Uterus (tissue), 4 donors: ENCODE data around the gene UBXN1. TPM values are rescaled to one million over a fixed set of nuclear protein-coding genes. Genes with fewer than 3 reads are reported as not detected.
"Not testable (repeated sequence)": the region's sequence is repeated elsewhere in the genome, so short reads cannot be mapped to it uniquely, and the experiment has no call there.

Experiments
- DNase-seq, 2 donors: peaks; one replicate each; pipeline ENCODE4 v3.0.0-alpha.2; 2019 to 2020
- H3K27ac ChIP-seq, 2 donors: fragments of 200-600 bp; sonication (generic); 1 replicate in 1 of 2; 2 replicates in 1 of 2; pipeline ENCODE4 v1.5.1; 2016 to 2018
- H3K27me3 ChIP-seq, 2 donors: fragments of 200-600 bp; sonication (generic); one replicate each; pipeline ENCODE4 v1.5.1; 2018 to 2019; ENCODE audit warnings: control low read depth in 1 of 2
- H3K36me3 ChIP-seq, 2 donors: fragments of 200-600 bp; sonication (generic); one replicate each; pipeline ENCODE4 v1.5.1; 2019; ENCODE audit warnings: control low read depth in 1 of 2
- H3K4me1 ChIP-seq, 2 donors: fragments of 200-600 bp; sonication (generic); one replicate each; pipeline ENCODE4 v1.5.1; 2018 to 2019; ENCODE audit warnings: control low read depth in 1 of 2
- H3K4me3 ChIP-seq, 2 donors: fragments of 200-600 bp; sonication (generic); 1 replicate in 1 of 2; 2 replicates in 1 of 2; pipeline ENCODE4 v1.5.1; 2018 to 2019; ENCODE audit warnings: mild to moderate bottlenecking in 1 of 2
- H3K9me3 ChIP-seq, 2 donors: fragments of 200-600 bp; sonication (generic); one replicate each; pipeline ENCODE4 v1.5.1; 2019; ENCODE audit warnings: control low read depth in 1 of 2
- CTCF ChIP-seq, 4 experiments: fragments of 200-600 bp in 2 of 4; fragments of 450-650 bp in 2 of 4; sonication (generic) in 2 of 4; IDR thresholded peaks; one replicate each; pipeline ENCODE4 v1.5.1; 2016 to 2019; ENCODE audit warnings: antibody characterized with exemption in 4 of 4, mild to moderate bottlenecking in 2 of 4, moderate library complexity in 1 of 4
- POLR2A ChIP-seq, 2 donors: fragments of 450-650 bp; IDR thresholded peaks; one replicate each; pipeline ENCODE4 v1.6.1; 2016; ENCODE audit warnings: antibody characterized with exemption in 2 of 2, mild to moderate bottlenecking in 1 of 2, moderate library complexity in 1 of 2
- intact Hi-C: fragments of 100-400 bp; cut with DNase I; formaldehyde crosslinking; loops from one replicate; pipeline ENCODE4 v1.15.1; 2023; ENCODE audit warnings: low total_unique reads
- total RNA-seq, 4 donors: library from RNA; depleted of rRNA in 3 of 4; stranded (reverse); fragments of >200 nt in 3 of 4; gene quantifications; one replicate each; pipeline versions ENCODE4 v1.1.0 to v1.2.4, GENCODE V29; 2014 to 2023
- donor health status: DM: yes; HTN: yes; CAD: no.

Gene UBXN1
- total RNA-seq, 4 donors from 2014 or later = 55.4 to 276 (median 102) TPM

GRCh38 chr11:62705413-62705812, 26.5 kb upstream of the UBXN1 start:
- peaks cover 7 to 21% of the 10 kb centered on the region in 2 donors for H3K4me1 ChIP-seq
- no peaks in the 10 kb centered on the region for H3K9me3 ChIP-seq
- H3K27ac ChIP-seq = peak overlapping the region; percentile 72 to 78
- H3K4me3 ChIP-seq = peak overlapping the region; percentile 47 to 71
- H3K36me3 ChIP-seq = no peaks in the 10 kb centered on the region
- no peak for DNase-seq
- intact Hi-C loops = no loop called here
- H3K27me3 ChIP-seq = no peaks in the 10 kb centered on the region
- TF ChIP-seq POLR2A (IDR thresholded peaks at IDR 0.05) (no peak), CTCF (IDR thresholded peaks at IDR 0.05) (no peak)

- H3K36me3 ChIP-seq, H3K27me3 ChIP-seq, DNase-seq, H3K9me3 ChIP-seq, H3K27ac ChIP-seq, intact Hi-C loops, H3K4me3 ChIP-seq: not testable (repeated sequence)
- H3K4me1 ChIP-seq = peaks cover 3 to 18% of the 10 kb centered on the region in 2 donors
Observed at GRCh38 chr11:62703921-62704320, 25.0 kb upstream of the UBXN1 start.

GRCh38 chr11:62702246-62702645, 23.4 kb upstream of the UBXN1 start:
- intact Hi-C loops = no loop called here
- TF ChIP-seq CTCF (IDR thresholded peaks at IDR 0.05) (no peak), POLR2A (IDR thresholded peaks at IDR 0.05) (no peak)
- peaks cover 3 to 8% of the 10 kb centered on the region in 2 donors for H3K4me1 ChIP-seq
- H3K9me3 ChIP-seq = no peaks in the 10 kb centered on the region
- H3K27ac ChIP-seq = no peak overlapping the region
- H3K4me3 ChIP-seq = no peak overlapping the region
- no peak for DNase-seq
- H3K27me3 ChIP-seq = no peaks in the 10 kb centered on the region
- no peaks in the 10 kb centered on the region for H3K36me3 ChIP-seq

- no peaks in the 10 kb centered on the region for H3K9me3 ChIP-seq
- intact Hi-C loops = loop anchor here (10.0 kb wide), 1 partner anchor 310 kb away; no protein-coding TSS in a partner anchor
- peak overlapping the region in 1 of 2 donors; percentile 38 for H3K27ac ChIP-seq
- no peaks in the 10 kb centered on the region for H3K27me3 ChIP-seq
- no peaks in the 10 kb centered on the region for H3K4me1 ChIP-seq
- TF ChIP-seq POLR2A (IDR thresholded peaks at IDR 0.05) = no peak
- peak; percentile 66 to 83 (median 77) for TF ChIP-seq CTCF (IDR thresholded peaks at IDR 0.05)
- H3K36me3 ChIP-seq = no peaks in the 10 kb centered on the region
- H3K4me3 ChIP-seq = no peak overlapping the region
- DNase-seq = peak; percentile 80 to 86
Observed at GRCh38 chr11:62694455-62695167, 15.7 kb upstream of the UBXN1 start.

GRCh38 chr11:62693624-62694023, 14.8 kb upstream of the UBXN1 start:
- intact Hi-C loops = loop anchor here (10.0 kb wide), 1 partner anchor 309 kb away; no protein-coding TSS in a partner anchor
- H3K27ac ChIP-seq, H3K9me3 ChIP-seq, H3K4me3 ChIP-seq, H3K4me1 ChIP-seq, H3K36me3 ChIP-seq, DNase-seq, H3K27me3 ChIP-seq: not testable (repeated sequence)

- Histone ChIP-seq H3K27me3 (no peaks in the 10 kb centered on the region), H3K27ac (peak within 1 kb of the TSS; percentile 87 to 89), H3K9me3 (no peaks in the 10 kb centered on the region), H3K36me3 (no peaks in the 10 kb centered on the region), H3K4me3 (peak within 1 kb of the TSS; percentile 34 to 45), H3K4me1 (no peaks in the 10 kb centered on the region)
- peak; percentile 94 to 98 for DNase-seq
- intact Hi-C loops = loop anchor here (10.0 kb wide), 1 partner anchor 305 kb away; no protein-coding TSS in a partner anchor
- TF ChIP-seq CTCF (IDR thresholded peaks at IDR 0.05) (peak in 1 of 4 experiments; percentile 16), POLR2A (IDR thresholded peaks at IDR 0.05) (peak; percentile 58 to 68)
Observed at GRCh38 chr11:62689421-62690183, 10.7 kb upstream of the UBXN1 start, which contains the start of gene LRRN4CL. LRRN4CL (minus strand) TSS chr11:62689530; CDS start chr11:62688508, 1,022 bp downstream.
